HEK293 (cell line): ENCODE measurements around the gene CELSR1.

Source experiments
- CTCF ChIP-seq: fragments of 450-650 bp; formaldehyde crosslinking; IDR thresholded peaks from 2 replicates; pipeline ENCODE4 v1.5.1; 2016; ENCODE audit warnings: missing biosample characterization, missing genetic modification characterization
- SP7 ChIP-seq: fragments of 450-650 bp; formaldehyde crosslinking; IDR thresholded peaks from 2 replicates; pipeline ENCODE4 v1.5.1; 2016; ENCODE audit warnings: missing biosample characterization, missing genetic modification characterization

GRCh38 chr22:46547179-46547882, 9.9 kb upstream of the CELSR1 start:
- TF ChIP-seq CTCF (tag by site-specific recombination) (no peak), SP7 (tag by site-specific recombination) (no peak)
